ENCODE results near the gene HDAC3.

HDAC3 gene

DNA sequence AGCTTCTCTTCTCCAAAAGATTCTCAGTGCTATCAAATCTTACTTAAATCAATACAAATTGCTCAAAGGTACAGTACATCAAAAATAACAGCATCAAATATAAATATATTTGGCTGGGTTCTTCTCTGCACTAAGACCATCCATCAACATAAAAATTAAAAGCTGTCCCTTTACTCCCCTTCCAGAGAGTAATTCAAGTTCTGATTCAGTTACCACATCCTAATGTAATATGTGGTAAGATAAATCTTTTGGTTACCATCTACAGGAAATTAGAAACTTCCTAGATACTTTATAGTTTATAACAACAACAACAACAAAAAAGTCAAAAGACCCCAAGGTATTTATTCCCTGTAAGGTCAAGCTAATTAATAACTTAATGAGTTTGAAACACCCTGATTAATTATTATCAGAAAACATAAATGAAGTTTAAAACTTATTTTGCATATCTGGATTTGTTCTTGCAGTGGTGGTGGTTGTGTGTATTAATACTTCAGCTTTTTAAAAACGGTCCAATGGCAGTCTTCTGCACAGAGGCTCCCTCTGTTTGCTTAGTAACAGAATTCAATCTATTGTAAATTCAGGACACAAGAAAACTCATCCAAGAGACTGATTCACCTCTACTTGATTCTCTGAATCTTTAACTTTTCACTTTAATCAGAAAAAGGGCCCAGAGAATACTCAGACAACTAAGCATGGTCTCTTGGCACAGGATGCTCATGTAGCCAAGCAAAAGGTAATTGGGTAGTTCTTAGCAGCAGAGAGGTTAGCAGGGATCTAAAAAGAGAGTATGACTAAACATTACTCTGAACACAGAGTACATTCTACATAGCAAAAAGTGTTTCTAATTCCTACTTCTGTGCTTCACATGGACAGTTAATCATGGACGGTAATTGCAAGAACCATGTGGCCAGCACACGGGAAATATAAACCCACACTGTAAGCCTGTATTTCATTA, 38.0 kb downstream of the HDAC3 start:
- DNase-seq, result no peak

DNA sequence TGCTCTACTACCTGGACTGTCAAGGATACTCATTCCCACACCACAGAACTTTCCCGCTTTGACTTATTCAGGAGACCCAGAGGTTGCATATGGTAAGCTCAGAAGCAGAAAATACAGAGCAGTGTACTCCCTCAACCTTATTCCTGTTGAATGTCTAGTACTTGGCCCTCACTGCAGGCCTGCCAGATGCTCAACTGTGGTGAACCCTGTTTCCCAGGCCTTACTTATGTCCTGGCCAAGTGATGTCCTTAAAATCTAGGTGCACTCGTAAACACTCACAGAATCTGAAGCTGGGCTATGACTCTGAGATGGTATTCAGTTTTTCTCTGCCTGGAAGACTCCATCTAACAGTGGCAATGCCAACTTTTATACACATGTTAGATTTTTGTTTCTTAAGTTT, 38.8 kb downstream of the HDAC3 start:
- no peak for DNase-seq

DNA sequence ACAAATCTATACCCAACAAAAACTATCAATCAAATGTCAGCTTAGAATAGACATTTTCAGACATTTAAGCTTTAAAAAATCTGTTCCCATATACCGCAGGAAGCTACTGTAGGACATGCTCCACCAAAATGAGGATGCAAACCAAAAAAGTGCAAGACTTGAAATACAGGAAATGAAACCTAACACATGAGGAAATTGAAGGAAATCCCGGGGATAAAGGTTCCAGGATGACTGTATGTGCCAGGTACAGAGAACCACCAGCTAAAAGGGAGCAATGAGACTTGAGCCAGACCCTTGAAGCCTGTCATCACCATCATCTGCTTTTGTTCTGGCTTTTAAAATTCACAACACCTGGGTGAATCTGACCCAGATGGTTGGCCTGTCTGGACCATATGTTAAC, 39.3 kb downstream of the HDAC3 start:
- DNase-seq, result no peak

DNA sequence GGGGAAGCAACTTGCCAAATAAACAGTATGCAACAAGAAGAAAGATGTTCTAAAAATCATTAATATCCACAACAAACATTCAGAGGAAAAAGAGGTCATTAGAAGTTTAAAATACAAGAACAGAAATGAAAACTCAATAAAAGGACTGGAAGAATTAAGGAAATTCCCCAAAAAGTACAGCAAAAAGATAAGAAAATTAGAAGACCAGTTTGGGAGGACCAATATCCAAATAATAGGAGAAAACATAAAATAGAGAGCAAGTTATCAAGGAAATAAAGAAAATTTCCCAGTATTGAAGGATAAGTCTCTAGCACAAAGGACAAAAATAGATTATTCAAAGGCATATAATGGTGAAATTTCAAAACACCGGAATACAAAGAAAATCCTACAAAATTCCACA, 39.8 kb downstream of the HDAC3 start:
- DNase-seq, result no peak

DNA sequence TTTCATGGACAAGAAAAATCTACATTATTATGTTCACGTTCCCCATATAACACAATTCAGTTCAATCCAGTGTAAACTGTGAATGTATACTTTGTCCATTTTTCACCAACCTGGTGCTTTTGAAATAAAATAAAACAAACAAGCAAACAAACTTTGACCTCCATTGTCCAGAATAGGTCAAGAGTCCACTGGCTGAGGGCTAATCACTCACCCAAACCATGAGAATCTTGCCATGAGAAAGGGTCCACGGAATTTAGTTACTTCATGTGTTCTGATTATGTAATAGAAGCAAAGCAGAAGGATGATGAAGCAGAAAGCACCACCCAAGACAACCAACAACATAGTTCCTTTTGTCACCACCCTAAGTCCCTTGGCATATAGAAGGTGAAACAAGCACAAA, 46.5 kb downstream of the HDAC3 start:
- no peak for DNase-seq

DNA sequence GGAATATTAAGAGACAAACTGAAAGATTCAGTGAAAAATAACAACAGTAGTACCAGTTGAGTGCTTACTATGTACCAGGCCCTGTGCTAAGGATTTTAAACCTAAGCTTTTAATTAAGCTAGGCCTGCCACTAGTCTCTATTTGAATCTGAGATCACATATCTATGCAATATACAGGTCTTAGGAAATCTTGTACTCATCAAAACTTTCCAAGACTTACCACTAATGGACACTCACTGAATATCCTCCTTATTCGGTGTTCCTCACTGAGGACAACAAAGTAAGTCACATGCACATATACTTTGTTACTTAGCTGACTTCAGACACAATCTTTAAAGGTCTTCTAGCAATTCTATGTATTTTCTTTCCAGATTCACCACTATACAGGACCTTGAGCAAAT, 50.4 kb downstream of the HDAC3 start:
- no peak for DNase-seq

DNA sequence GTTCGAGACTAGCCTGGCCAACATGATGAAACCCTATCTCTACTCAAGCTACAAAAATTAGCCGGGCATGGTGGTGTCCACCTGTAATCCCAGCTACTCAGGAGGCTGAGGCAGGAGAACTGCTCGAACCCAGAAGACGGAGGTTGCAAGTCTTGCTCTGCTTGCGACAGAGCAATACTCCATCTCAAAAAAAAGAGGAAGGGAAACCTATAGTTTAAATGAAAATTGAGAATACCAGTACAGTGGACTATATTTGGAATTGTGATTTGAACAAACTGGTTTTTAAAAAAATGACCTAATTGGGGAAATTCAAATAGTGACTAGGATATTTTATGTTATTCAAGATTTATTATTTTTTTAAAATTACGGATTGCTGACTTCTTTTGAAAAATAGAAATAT, 51.1 kb downstream of the HDAC3 start:
- no peak for DNase-seq

DNA sequence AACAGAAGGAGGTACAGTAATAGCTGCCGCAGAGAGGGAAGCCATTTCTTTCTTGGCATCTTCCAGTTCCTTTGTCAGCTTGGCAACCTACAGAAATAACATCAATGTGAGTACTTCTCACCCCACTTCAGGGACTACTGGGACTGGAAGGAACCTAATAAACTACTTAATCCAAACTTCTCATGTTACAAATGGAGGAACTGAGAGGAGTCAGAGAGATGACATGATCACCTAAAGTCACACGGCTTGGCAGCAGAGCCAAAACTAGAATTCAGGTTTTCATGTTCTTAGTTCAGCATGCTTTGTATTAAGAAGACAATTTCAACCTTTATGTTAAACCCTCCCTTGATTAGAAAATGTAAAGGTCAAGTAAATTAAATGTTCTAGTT, 62.5 kb downstream of the HDAC3 start:
- no peak for DNase-seq

DNA sequence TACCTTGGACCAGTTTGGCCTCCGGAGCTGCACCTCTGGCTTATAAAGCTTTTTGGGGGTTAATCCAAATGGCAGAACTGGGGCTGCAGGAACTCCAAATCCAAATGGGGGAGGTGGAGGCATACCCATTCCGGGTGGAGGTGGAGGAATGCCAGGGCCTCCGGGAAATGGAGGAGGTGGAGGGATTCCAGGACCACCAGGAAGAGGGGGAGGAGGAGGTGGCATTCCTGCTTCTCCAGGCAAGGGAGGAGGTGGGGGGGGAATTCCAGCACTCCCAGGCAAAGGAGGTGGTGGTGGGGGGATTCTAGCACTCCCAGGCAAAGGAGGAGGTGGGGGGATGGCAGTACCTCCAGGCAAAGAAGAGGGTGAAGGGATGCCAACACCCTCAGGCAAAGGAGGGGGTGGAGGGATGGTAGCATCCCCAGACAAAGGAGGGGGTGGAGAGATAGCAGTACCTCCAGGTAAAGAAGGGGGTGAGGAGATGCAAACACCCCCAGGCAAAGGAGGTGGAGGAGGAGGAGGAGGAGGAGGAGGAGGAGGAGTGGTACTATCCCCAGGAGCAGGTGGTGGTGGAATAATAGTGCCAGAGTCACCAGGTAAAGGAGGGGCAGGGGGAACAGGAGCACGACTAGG, 63.0 kb downstream of the HDAC3 start:
- no peak for DNase-seq
